ENCODE measurements around the gene S100A11.

The S100A11 gene

DNA sequence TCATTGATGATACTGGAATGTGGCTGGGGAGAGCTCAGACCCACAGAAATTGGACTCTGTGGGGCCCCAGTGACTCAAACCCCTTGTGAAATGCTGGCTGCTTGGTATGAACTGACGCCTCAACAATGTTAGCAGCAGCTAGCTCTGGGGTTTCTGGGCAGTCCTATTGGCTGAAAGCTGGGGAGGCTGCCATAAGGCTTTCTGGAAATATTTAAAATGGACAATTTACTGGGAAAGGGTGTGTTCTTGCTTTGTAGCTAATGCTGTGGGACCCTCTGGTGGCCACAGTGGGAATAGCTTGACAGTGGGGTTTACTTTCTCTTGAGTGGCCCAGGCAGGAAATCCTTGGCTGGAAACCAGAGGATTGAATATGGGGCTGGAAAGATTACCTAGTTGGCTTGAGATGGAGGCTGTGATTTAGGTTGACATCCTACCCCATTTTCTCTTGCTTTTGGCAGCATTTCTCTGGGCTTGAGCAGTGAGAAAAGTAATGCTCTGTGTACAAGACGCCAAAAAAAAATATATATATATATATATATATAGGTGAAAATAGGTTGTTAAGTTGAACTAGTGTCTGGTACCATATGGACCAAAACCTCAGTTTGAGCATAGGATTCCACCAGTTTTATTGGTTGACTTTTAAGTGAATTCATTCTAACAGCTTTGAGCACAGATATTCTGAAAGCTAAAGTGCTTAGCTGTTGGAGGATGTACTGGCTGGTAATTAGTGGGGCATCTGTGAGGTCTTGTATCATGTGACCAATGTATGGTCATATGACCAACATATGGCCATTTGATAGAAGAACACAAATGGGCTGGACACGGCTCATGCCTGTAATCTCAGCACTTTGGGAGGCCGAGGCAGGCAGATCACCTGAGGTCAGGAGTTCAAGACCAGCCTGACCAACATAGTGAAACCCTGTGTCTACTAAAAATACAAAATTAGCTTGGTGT lies 34.9 kb downstream of the S100A11 start:
- DNase-seq = peak; percentile 97

DNA sequence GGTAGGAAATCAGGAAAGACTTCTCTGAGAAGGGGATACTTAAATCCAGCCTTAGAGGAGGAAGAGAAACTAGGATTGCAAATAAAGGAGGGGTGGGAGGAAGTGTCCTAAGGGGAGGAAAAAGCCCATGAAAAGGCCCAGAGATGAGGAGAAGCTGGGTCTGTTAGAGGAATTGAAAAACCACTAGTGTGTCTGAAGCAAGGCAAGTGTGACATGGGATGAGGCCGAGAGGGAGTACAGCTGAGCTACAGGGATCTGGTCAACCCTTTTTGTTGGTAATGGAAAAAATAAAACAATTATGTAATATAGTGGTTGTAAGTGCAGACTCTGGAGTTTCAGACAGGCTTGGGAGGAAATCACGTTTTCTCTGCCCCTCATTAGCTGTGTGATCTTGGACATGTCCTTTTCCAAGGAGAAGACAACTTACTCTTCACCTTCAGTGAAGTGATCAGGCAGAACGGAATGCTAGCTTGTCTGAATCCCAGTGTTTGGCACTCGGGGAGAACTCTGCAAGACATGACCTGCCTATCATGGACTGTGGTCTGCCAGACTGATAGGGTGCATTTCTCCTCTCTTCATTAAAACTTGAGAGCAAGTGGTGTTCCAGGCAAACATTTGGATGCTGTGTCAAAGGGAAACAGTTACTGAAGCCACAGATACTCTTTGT lies 35.7 kb downstream of the S100A11 start:
- DNase-seq = no peak

DNA sequence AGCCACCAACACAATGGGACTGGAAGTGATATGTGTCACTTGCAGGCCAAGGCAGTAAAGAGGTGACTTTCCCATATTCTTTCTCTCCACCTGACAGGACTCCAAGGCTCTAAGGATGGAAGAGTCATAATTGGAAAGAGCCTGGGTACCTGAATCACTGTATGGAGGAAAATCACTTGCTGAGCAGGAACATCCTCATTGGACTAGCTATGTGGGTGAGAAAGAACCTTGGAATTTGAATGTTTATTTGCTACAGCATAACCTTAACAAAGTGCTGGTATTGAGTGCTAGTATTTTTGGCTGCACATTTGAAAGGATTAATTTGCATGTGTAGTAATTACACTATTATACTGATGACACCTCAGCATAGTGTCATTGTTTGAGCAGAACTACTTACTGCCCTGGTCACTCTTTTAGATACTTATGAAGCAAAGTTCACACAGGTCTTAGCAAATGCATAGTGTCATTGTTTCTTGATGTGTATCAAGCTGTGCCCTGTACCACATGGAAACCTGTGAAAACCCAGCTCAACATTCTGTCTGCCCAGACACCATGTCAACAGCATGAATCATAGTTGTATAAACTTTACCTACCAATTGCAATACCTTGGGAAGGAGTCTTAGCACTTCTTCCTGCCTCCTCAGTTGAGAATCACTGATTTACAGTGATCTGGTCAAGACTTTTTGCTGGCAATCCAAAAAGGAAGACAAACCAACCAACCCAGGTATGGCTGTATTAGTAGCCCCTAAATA lies 38.0 kb downstream of the S100A11 start:
- no peak for DNase-seq

DNA sequence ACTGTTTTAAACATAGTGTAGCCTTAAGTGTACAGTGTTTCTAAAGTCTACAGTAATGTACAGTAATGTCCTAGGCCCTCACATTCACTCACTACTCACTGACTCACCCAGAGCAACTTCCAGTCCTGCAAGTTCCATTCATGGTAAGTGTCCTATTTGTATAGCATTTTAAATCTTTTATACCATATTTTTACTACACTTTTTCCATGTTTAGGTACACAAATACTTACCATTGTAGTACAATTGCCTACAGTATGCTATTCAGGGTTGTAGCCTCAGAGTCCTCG lies 39.6 kb downstream of the S100A11 start:
- no peak for DNase-seq

DNA sequence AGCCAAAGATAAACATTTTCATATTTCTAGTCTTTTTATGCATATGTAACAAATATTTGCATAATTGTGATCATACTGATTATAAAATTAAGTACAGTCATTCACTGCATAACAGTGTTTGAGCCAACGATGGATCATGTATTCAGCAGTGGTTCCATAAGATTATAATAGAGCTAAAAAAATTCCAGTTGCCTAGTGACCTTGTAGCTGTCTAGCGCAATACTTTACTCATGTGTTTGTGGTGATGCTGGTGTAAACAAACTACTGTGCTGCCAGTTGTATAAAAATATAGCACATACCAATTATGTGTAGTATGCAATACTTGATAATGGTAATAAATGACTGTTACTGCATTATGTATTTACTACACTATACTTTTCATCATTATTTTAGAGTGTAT lies 41.0 kb downstream of the S100A11 start:
- DNase-seq = no peak

DNA sequence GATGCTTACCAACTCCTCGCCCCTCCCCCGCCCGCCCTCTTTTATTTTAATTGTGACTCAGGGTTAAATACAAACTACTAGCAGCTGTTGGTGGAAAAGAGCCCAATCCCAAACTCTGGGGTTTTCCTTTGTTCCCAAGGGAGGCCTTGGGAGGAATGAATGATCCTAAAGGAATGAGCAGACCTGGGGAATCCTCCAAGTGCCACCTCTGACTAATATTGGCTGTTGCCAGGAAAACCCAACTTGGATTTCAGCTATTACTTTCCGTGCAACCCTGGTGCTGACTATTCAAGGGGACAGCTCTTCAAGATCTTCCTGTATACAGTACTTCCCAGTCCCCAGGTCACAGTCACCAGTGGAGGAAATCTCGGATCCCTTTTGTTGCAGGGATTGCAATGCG lies 41.8 kb downstream of the S100A11 start:
- DNase-seq = peak; percentile 100

DNA sequence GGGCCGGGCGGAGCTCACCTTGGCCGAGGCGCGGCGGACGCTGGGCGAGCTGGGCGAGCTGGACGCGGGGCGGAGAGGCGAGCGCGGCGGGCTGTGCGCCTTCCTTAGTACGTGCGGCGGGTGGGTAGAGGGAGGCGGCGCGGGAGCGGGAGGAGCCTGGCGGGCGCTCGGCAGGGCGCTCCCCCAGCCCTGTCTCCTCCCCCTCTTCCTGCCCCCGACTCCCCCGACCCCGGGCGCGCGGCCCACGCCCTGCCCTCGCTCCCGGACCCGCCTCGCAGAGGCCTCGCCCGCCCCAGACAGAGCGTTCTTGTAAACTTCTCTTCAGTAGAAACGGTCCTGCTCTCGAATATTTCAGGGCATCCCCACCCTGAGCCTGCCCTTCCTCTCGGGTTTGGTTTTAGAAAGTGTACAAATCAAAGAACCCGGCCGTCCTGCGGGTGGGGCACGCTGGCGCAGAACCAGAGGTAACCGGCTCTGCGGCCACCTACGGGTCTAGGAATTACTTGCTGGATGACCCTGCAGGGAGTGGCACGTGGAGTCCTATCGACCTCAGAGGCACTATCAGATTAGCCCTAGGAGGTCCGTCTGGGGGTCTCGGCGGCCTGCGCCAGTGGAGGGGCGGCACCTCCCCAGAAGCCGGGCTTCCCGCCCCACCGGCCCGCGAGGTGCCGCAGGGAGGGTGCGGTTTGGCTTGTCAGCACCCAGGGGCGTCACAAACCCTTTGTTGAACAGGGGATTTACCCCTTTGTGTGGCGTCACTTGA lies 42.9 kb downstream of the S100A11 start, which contains the start of gene S100A10:
S100A10 (minus strand) TSS at position 126 of the 763 bp plus-strand sequence. CDS start 7,629 bp downstream, outside the sequence.
- peak; percentile 83 for DNase-seq

DNA sequence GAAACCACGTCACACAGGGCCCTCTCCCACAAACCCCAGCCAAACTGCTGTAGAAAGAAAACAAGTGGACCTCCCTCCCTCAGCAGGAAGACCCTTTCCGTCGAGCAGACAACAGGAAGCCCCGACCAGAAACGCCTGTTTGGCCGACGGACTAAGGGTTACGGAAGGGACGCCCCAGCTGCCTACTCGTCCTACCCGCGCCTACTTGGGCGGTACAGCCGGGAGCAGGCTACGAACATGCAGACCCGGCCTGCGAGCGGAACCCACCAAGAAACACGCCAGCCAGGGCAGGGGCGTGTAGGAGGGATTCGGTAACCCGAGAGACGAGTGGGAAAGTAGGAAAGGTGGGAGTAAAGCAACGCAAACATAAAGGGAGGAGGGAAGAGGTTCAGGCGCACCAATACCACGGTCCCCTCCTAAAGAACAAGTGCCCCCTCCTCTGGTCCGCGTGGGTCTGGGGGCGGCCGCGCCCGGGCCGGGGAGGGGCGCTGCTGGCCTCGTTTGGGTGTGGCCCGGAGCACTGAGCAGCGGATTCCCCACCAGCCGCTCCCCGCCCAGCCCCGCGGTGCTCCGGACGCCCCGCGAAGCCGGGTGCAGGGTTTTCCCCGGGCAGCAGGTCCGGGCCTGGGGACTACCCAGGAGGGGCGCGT lies 43.6 kb downstream of the S100A11 start:
- peak; percentile 31 for DNase-seq

DNA sequence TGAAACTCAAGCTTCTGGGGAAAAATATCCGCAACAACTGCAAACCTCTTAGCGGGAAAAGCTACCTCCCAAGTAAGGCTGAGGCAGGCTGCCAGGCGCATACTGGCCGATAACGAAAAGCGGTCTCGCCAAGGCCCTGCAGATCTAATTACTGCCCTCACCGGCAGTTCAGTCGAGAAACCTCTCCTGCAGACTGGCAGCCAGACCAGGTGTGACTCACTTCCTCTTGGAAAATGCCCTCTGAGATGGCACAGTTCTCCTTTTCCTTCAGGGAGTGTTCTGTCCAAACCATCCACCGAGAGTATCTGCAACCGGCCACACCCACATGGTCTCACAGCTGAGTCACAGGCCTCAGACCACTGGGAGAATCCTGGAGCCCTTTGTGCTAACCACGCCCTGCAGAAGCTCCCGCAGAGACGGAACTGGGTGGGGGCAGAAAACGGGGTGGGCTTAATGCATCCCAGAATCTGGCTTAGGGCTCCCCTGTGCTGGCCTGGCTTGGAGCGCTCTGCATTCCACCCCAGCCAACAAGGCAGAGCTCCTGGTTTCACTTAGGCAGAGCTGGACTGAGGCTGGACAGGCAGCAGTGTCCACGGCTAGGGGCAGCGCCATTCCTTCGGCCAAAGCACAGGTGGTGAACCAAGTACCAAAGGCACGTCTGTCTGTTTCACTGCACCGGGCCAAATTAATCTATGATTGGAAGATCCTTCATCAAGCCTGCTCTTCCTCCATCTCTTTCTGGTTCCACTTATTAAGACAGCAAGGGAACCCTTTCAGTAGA lies 44.3 kb downstream of the S100A11 start:
- DNase-seq = peak; percentile 92

DNA sequence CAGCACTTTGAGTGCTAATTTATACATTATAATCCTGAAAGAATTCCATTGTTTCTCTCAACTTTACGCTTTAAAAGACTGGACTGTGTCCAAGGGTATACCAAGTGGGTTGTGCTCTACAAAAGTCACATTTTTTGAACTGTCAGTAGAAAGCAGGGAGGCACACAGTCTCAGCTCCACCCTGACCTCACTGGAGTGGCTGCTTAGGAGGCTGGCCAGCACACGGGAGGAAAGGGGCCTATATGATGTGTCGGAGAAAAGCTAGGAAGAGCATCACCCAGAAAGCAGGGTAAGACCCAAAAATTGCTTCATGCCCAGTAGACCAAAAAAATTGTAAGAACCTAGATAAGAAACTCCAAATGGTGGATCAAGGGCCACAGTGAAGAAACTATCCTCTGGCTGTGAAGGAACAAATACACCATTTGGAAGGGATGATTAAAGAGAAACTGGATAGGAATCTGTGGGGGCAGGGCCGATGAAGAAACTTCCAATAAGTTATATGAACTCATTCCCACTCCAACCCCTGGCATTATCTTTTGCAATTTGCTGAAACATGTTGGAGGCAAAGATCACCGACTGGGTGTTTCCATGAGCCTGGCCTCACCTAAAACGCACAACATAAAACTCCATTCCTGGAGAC lies 45.0 kb downstream of the S100A11 start:
- peak; percentile 14 for DNase-seq

DNA sequence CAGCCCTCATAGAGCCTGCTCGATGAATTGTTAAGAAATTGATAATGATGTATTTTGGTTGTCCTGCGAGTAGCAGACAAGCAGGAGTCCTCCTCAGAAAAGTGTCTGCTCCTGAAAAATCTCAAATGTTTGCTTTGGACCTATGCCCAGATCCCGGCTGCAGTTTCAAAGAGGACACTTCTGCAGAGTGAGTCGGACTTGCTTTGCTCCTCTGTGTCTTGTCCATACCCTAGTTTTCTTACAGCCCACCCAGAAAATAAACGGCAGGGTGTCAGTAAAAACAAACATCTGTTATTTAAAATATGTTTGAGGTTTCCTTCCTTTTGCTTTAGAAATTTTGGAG lies 46.0 kb downstream of the S100A11 start:
- peak; percentile 89 for DNase-seq

DNA sequence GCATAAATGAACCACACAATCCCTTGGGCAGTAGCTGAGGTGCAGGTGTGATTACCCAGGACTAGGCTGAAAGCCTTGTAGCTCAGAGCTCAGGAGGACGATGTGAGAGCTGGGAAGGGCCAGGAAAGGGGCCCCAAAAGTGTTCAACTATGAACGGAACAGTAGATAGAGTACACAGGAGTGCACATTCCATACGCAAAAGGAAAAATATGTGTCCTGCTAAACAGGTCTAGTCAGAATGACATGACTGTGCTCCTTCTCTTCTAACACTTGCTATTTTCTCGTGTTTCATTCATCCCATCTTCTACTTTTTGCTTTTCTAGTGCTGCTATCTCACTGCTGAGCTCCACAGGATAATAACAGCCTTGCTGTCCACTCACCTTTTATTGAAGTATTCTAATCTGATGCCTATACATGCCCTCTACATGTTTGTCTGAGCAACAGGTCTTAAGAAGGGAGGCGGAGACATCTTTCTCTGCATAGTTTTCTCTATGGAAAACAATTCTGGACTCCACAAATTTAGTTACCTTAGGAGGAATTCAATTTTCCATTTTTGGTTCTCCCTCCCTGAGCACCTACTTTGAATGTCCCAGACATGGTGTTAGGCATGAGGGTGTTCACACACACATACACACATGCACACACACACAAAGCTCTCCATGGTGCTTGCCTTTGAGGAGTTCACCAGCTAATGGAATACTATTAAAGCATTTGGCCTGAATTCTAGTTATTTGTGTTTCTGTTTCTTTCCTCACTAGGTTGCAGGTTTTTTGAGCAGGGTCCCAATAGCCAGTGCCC lies 46.5 kb downstream of the S100A11 start:
- peak; percentile 9 for DNase-seq

DNA sequence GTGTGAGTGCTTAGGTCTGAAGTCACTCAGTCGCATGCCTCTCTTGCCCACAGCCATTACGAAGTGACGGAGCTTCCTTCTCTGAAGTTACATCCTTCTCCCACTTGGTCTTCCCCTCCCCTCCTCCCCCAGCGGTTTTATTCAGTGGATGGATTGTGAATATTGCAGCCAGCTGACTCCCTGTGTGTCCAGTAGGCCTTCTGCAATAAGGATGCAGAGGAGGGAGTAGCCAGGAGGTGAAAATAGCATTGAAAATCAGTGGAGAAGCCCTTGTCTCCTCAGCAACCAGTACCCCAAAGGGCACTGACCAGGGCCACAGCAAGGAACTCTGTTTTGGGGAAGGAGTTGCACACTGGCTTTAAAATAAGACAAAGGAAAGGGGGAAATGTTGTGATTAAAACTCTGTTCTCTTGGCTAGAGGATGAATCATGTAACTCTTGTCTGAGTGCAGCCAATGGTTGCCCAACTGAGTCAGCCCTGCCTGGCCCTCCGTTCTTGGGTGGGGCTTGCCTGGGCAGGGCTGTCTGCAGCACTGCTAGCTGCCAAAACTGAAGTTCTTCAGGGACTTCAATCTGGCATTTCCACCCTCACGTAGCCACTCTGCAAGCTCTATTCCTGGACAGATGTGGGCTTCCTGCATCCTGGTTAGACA lies 47.5 kb downstream of the S100A11 start:
- DNase-seq = peak; percentile 88

DNA sequence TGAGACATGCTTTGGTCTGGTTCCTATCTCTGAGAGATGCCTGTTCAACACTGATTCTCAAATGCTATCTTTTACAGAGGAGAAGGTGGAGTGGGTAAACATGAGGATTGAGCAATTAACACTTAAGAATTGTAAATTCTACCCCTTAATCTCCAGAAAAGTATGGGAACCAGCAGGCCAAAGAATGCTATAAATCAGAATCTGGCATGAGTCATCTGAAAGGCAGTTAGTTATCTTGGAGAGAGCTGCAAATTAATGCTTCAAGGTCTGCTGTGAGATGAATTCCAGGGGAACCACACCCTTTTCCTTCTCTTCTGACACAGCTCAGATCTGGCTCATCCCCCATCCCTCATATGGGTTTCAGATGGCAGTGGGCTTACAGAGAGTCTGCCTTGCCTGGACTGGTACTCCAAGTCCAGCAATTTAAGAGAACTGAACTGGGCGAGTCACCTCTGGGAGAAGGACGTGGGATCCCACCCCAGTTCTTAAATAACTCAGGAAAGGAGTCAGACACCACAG lies 48.3 kb downstream of the S100A11 start:
- peak; percentile 93 for DNase-seq

DNA sequence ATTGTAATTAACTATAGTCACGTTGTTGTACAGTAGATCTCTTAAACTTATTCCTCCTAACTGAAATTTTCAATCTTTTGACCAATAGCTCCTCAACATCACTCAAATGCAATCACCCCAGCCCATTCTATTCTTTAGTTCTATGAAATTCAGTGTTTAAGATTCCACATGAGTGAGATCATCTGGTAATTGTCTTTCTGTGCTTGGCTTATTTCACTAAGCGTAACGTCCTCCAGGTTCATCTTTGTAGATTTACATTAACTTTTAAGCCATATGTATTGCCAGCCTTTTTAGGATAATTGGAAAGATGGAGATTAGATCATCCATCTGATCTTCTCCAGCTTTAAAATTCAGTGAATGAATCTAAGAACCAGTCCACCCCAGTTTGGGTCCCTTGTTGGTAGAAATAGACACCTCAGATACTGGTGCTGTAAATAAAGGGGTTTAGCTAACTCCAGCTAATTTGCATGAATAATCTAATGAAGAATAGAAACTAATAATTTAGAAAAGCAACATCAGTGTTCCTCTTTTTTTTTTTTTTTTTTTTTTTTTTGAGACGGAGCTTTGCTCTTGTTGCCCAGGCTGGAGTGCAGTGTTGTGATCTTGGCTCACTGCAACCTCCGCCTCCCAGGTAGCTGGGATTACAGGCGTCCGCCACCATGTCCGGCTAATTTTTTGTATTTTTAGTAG lies 50.2 kb downstream of the S100A11 start:
- DNase-seq = peak; percentile 32

DNA sequence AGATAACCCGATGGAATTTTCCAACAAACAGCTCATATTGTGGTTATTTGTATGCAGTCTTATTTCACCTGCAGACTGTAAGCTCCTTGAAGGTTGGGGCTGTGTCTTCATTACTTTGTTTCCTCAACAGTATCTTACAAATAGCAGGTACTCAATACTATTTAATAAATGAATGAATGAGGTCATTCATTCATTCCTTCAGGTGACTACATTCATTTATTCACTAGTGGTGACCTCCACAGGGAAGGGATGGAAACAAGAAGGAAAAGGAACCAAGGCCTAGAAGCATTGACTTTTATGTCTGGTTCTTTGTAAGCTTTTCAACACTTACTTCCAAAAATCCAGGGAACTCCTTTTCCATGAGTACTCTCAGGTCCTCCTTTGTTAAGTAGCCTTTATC lies 51.0 kb downstream of the S100A11 start:
- DNase-seq = no peak

DNA sequence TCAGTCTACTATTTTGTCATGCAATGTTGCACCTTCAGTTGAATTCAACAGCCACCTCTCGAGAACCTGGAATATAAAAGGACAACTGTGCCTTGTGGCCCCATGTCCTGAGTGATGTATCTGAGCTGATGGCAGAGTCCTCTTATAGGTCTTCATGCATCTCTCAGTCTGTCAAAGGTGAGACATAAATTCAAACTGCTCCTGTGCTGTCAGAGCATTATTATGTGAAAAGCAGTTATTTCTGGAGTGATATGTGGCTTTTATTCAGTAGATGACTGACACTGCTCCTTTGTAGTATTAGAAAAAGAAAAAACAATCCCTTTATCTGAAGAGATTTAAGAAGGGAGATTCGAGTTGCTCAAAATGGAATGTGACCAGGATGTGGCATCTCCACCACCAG lies 51.5 kb downstream of the S100A11 start:
- DNase-seq = no peak

DNA sequence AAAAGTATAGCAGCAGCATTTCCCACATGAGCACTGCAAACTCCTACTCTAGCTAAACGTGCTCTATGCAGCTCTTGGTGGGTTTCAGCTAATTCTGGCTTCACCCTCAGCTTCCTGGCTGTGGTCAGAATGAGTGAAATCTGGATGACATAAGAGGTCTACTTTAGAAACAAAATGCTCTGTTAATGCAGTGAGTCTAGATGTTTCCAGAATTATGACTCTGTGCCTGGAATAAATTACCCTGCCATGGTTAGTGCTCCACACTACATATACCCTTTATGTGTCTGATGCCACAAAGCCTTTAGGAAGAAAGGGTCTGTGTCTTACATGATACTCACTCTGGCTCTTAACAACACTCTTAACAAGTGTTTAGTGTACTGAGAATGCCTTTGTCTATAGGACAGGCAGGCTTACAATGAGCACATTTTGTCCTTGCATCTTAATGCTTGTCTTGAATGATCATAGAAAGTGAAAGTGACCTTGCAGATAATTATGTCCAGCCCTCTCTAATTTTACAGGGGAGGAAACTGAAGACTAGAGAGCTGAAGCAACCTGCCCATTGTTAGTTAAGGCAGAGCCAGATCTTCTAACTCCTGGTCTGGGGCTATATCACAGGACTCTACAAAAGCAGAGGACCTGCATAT lies 52.4 kb downstream of the S100A11 start:
- peak; percentile 36 for DNase-seq
